ENCODE data around the gene DNM1.
A peak's percentile ranks its signal among the peaks of the same experiment; 100 is the strongest.

Gene DNM1

DNA sequence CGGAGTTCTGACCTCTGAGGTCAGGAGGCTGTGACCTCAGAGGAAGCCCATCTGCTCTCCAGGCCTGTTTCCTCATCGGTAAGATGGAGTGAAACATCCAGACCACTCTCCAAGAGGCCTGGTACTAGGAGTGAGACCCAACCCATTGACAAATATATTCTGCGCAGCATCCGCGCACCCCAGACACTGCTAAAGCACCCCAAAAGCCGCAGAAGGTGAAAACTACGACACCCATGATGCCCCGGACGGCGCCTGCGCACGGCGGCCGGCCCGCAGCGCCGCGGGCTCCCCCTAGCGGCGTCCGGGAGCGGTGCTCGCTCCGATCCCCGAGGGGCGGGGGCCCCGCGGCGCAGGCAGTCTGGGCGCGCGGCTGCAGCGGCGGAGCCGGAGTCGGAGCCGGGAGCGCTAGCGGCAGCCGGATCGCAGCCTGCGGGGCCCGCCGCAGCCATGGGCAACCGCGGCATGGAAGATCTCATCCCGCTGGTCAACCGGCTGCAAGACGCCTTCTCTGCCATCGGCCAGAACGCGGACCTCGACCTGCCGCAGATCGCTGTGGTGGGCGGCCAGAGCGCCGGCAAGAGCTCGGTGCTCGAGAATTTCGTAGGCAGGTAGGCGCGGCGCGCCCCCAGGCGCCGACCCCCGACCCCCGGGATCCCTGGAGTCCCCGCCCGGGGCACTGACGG is at the start of gene DNM1:
TSS of gene DNM1 (plus strand) at position 356 of the 683 bp plus-strand sequence. CDS start at position 448, 92 bp downstream.
- ATAC-seq (ENCODE audit: insufficient read depth, low read depth) (peak; percentile 87), DNase-seq (peak; percentile 67)
- H3K27me3 ChIP-seq (ENCODE audit: insufficient read depth, low read length, poor library complexity), result peaks cover 4% of the 10 kb centered on the region
- H3K9ac ChIP-seq (ENCODE audit: low read depth, low read length), result peak within 1 kb of the TSS; percentile 57
- TF ChIP-seq, protein P1, sequence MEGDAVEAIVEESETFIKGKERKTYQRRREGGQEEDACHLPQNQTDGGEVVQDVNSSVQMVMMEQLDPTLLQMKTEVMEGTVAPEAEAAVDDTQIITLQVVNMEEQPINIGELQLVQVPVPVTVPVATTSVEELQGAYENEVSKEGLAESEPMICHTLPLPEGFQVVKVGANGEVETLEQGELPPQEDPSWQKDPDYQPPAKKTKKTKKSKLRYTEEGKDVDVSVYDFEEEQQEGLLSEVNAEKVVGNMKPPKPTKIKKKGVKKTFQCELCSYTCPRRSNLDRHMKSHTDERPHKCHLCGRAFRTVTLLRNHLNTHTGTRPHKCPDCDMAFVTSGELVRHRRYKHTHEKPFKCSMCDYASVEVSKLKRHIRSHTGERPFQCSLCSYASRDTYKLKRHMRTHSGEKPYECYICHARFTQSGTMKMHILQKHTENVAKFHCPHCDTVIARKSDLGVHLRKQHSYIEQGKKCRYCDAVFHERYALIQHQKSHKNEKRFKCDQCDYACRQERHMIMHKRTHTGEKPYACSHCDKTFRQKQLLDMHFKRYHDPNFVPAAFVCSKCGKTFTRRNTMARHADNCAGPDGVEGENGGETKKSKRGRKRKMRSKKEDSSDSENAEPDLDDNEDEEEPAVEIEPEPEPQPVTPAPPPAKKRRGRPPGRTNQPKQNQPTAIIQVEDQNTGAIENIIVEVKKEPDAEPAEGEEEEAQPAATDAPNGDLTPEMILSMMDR (IDR thresholded peaks at IDR 0.05; ENCODE audit: borderline replicate concordance, extremely low read depth, low read length, poor library complexity, severe bottlenecking), result peak; percentile 88
- no peak for TF ChIP-seq EZH2 (IDR thresholded peaks at IDR 0.05; ENCODE audit: borderline replicate concordance, low read depth, low read length, severe bottlenecking)
- no peaks in the 10 kb centered on the region for H3K9me3 ChIP-seq (ENCODE audit: insufficient read depth, low read length, severe bottlenecking)
- peak within 1 kb of the TSS; percentile 26 to 62; a peak in 3 of 4 replicates for H3K4me3 ChIP-seq (ENCODE audit: low read depth in 1 of 2, low read length in 2 of 2)
- peak within 1 kb of the TSS; percentile 20 for H3K27ac ChIP-seq (ENCODE audit: low read length)
- no peaks in the 10 kb centered on the region for H3K79me2 ChIP-seq (ENCODE audit: insufficient read depth, low read length)
- H4K20me1 ChIP-seq (ENCODE audit: insufficient read depth, low read length), result no peaks in the 10 kb centered on the region; the same call in 1 of the 2 replicates
- H3K4me1 ChIP-seq (ENCODE audit: insufficient read depth, low read length), result peaks cover 24% of the 10 kb centered on the region
- H3K4me2 ChIP-seq (ENCODE audit: insufficient read depth, low read length), result peak within 1 kb of the TSS; percentile 96
- peak within 1 kb of the TSS; percentile 72 for H2AFZ ChIP-seq (ENCODE audit: low read depth, low read length)
- no peaks in the 10 kb centered on the region for H3K36me3 ChIP-seq (ENCODE audit: insufficient read depth, low read length)

DNA sequence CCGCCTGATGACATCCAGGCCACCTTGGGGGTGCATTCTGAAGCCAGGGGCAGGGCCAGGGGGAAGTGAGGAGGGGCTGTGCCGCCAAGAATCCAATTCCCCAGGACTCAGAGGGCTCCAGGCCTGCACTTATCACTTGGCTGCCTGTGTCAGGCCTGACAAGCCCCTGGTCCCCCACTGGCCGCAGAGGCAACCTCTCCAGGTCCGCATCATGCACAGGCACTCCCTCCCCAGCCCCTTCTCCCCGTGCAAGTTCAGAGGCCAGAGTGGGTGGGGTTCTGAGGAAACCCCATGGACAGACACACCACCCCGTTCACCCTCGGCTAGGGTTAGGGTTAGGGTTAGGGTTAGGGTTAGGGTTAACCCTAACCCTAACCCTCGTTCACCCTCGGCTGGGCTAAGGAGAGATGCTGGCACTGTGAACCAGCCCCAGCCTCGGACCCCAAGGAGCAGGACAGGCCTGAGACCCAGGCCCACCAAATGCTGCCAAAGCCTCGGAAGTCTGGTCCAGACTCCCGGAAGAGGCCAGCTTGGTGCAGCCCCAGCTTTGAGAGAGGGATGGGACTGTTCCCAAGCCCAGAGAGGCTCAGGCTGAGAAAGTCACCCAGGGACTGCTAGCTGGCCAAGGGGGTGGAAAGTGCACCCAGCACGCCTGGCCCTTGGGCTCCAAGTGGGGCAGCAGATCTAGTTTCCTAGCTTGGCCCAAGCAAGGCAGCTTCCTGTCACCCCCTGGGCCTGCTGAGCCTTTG is 49.1 kb upstream of the DNM1 start:
- no peak for TF ChIP-seq EZH2 (IDR thresholded peaks at IDR 0.05; ENCODE audit: borderline replicate concordance, low read depth, low read length, severe bottlenecking)
- TF ChIP-seq, protein P1 (IDR thresholded peaks at IDR 0.05; ENCODE audit: borderline replicate concordance, extremely low read depth, low read length, poor library complexity, severe bottlenecking), result no peak
- DNase-seq, result no peak
- H3K4me2 ChIP-seq (ENCODE audit: insufficient read depth, low read length), result no peak overlapping the region
- no peaks in the 10 kb centered on the region for H3K36me3 ChIP-seq (ENCODE audit: insufficient read depth, low read length)
- ATAC-seq (ENCODE audit: insufficient read depth, low read depth), result no peak
- H3K9me3 ChIP-seq (ENCODE audit: insufficient read depth, low read length, severe bottlenecking), result no peaks in the 10 kb centered on the region
- H3K27me3 ChIP-seq (ENCODE audit: insufficient read depth, low read length, poor library complexity), result no peaks in the 10 kb centered on the region
- H2AFZ ChIP-seq (ENCODE audit: low read depth, low read length), result no peak overlapping the region
- H3K9ac ChIP-seq (ENCODE audit: low read depth, low read length), result no peak overlapping the region
- H3K27ac ChIP-seq (ENCODE audit: low read length), result no peak overlapping the region
- no peaks in the 10 kb centered on the region for H3K4me1 ChIP-seq (ENCODE audit: insufficient read depth, low read length)
- H3K4me3 ChIP-seq (ENCODE audit: low read depth in 1 of 2, low read length in 2 of 2), result no peak overlapping the region
- no peaks in the 10 kb centered on the region for H4K20me1 ChIP-seq (ENCODE audit: insufficient read depth, low read length)
- no peaks in the 10 kb centered on the region for H3K79me2 ChIP-seq (ENCODE audit: insufficient read depth, low read length)

DNA sequence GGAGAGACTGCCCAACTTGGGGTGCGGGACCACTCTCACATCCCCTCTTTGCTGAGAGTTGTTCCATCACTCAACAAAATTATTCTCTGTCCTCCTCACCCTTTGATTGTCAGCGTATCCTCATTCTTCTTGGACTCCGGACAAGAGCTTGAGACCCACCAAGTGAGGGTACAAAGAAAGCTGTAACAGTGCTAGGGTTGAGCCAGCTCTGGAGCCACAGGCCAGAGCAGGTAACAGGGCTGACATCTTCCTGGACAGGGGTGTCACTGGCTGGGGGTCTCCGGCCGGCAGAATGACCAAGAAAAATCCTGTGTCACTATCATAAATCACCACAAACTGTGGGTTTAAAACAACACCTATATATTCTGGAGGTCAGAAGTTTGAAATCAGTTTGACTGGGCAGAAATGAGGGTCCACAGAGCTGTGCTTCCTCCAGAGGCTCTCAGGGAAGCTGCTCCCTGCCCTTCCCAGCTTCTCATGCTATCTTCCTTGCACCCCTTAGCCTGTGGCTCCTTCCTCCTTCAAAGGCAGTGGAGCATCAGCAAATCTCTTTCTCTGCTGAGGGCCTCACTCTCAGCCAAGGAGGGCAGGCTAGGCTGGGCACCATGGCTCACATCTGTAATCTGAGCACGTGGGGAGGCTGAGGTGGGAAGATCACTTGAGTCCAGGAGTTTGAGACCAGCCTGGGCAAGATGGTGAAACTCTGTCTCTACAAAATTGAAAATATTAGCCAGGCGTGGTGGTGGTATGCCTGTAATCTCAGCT is 47.3 kb upstream of the DNM1 start:
- H3K4me3 ChIP-seq (ENCODE audit: low read depth in 1 of 2, low read length in 2 of 2), result no peak overlapping the region
- H3K9me3 ChIP-seq (ENCODE audit: insufficient read depth, low read length, severe bottlenecking), result no peaks in the 10 kb centered on the region
- ATAC-seq (ENCODE audit: insufficient read depth, low read depth), result no peak
- H3K4me2 ChIP-seq (ENCODE audit: insufficient read depth, low read length), result no peak overlapping the region
- H3K27ac ChIP-seq (ENCODE audit: low read length), result no peak overlapping the region
- TF ChIP-seq, protein P1 (IDR thresholded peaks at IDR 0.05; ENCODE audit: borderline replicate concordance, extremely low read depth, low read length, poor library complexity, severe bottlenecking), result no peak
- no peak for TF ChIP-seq EZH2 (IDR thresholded peaks at IDR 0.05; ENCODE audit: borderline replicate concordance, low read depth, low read length, severe bottlenecking)
- H3K9ac ChIP-seq (ENCODE audit: low read depth, low read length), result no peak overlapping the region
- H3K4me1 ChIP-seq (ENCODE audit: insufficient read depth, low read length), result peaks cover 9% of the 10 kb centered on the region
- H3K79me2 ChIP-seq (ENCODE audit: insufficient read depth, low read length), result peaks cover 2% of the 10 kb centered on the region; the same call in 1 of the 2 replicates
- no peak overlapping the region for H2AFZ ChIP-seq (ENCODE audit: low read depth, low read length)
- DNase-seq, result no peak
- no peaks in the 10 kb centered on the region for H4K20me1 ChIP-seq (ENCODE audit: insufficient read depth, low read length)
- H3K36me3 ChIP-seq (ENCODE audit: insufficient read depth, low read length), result no peaks in the 10 kb centered on the region
- H3K27me3 ChIP-seq (ENCODE audit: insufficient read depth, low read length, poor library complexity), result no peaks in the 10 kb centered on the region

Measured in DND-41 (cell line).